Neural progenitor cell (in vitro differentiated cells): ENCODE measurements around the gene KCP. TPM values are rescaled to one million over a fixed set of nuclear protein-coding genes. Genes with fewer than 3 reads are reported as not detected.

ENCODE experiments used
- DNase-seq: peaks from one replicate; pipeline ENCODE4 v3.0.0-alpha.2; 2016; ENCODE audit warnings: low spot score
- H2AFZ ChIP-seq: fragments of 200-600 bp; sonication (generic); replicated peaks from 2 replicates; pipeline ENCODE4 v1.6.1; 2016; ENCODE audit warnings: antibody characterized with exemption
- H3F3A ChIP-seq: fragments of 200-600 bp; sonication (generic); 2 replicates; pipeline ENCODE4 v1.6.1; 2016; ENCODE audit warnings: antibody characterized with exemption, low read depth
- H3K27ac ChIP-seq: fragments of 200-600 bp; sonication (generic); 2 replicates; pipeline ENCODE4 v1.5.1; 2016; ENCODE audit warnings: mild to moderate bottlenecking
- H3K27me3 ChIP-seq: fragments of 200-600 bp; sonication (generic); 2 replicates; pipeline ENCODE4 v1.6.1; 2016; ENCODE audit warnings: mild to moderate bottlenecking, moderate library complexity
- H3K36me3 ChIP-seq: fragments of 200-600 bp; sonication (generic); 2 replicates; pipeline ENCODE4 v1.5.1; 2016
- H3K4me1 ChIP-seq: fragments of 200-600 bp; sonication (generic); 2 replicates; pipeline ENCODE4 v1.6.1; 2016; ENCODE audit warnings: mixed run types
- H3K4me2 ChIP-seq: fragments of 200-600 bp; sonication (generic); 2 replicates; pipeline ENCODE4 v1.6.1; 2016
- H3K4me3 ChIP-seq: fragments of 200-600 bp; sonication (generic); 2 replicates; pipeline ENCODE4 v1.5.1; 2016
- H3K79me2 ChIP-seq: fragments of 200-600 bp; sonication (generic); 2 replicates; pipeline ENCODE4 v1.6.1; 2016; ENCODE audit warnings: low read depth
- H3K9ac ChIP-seq: fragments of 200-600 bp; sonication (generic); 2 replicates; pipeline ENCODE4 v1.6.1; 2016
- H3K9me3 ChIP-seq: fragments of 200-600 bp; sonication (generic); 2 replicates; pipeline ENCODE4 v1.5.1; 2016; ENCODE audit warnings: low read depth
- H4K20me1 ChIP-seq: fragments of 200-600 bp; sonication (generic); 2 replicates; pipeline ENCODE4 v1.6.1; 2016; ENCODE audit warnings: low read depth
- H3K27ac Mint-ChIP-seq: 3 replicates; pipeline ENCODE4 v1.8.0; 2021; ENCODE audit warnings: mixed read lengths
- H3K27me3 Mint-ChIP-seq: 2 replicates; pipeline ENCODE4 v1.8.0; 2022; ENCODE audit warnings: low read depth, mild to moderate bottlenecking, inconsistent platforms, moderate library complexity, mixed read lengths; ENCODE audit not compliant: insufficient read depth
- H3K36me3 Mint-ChIP-seq: 3 replicates; pipeline ENCODE4 v1.8.0; 2021; ENCODE audit warnings: mixed read lengths
- H3K4me1 Mint-ChIP-seq: 3 replicates; pipeline ENCODE4 v1.8.0; 2021; ENCODE audit warnings: mixed read lengths
- H3K4me3 Mint-ChIP-seq: 3 replicates; pipeline ENCODE4 v1.8.0; 2021; ENCODE audit warnings: mild to moderate bottlenecking, moderate library complexity, mixed read lengths
- H3K9me3 Mint-ChIP-seq: 3 replicates; pipeline ENCODE4 v1.8.0; 2020; ENCODE audit warnings: mixed read lengths
- CTCF ChIP-seq: fragments of 200-600 bp; sonication (generic); IDR thresholded peaks from 2 replicates; pipeline ENCODE4 v1.5.1; 2017; ENCODE audit warnings: antibody characterized with exemption, mild to moderate bottlenecking
- EZH2 ChIP-seq: fragments of 200-600 bp; sonication (generic); IDR thresholded peaks from 2 replicates; pipeline ENCODE4 v1.6.1; 2017; ENCODE audit warnings: antibody characterized with exemption, mild to moderate bottlenecking, moderate library complexity
- EZH2phosphoT487 ChIP-seq: fragments of 200-600 bp; sonication (generic); IDR thresholded peaks from 2 replicates; pipeline ENCODE4 v1.6.1; 2017; ENCODE audit warnings: antibody characterized with exemption
- total RNA-seq: library from RNA; depleted of rRNA; stranded (reverse); fragments of >200 nt; gene quantifications from 2 replicates; pipeline ENCODE4 v1.2.3, GENCODE V29; 2015; ENCODE audit warnings: low replicate concordance

Gene KCP
- total RNA-seq, 1 donor from 2014 or later = 0.06 TPM

- Histone ChIP-seq H3K4me3 (no peak overlapping the region), H3K27ac (peak overlapping the region; percentile 18)
These were observed 82.4 kb downstream of the KCP start for GRCh38 chr7:128827971-128828711.

GRCh38 chr7:128827248-128827958 lies 83.1 kb downstream of the KCP start:
- Histone ChIP-seq H3K4me3 (no peak overlapping the region), H3K36me3 (no peaks in the 10 kb centered on the region), H3K4me1 (peaks cover 39% of the 10 kb centered on the region), H3K9me3 (no peaks in the 10 kb centered on the region), H4K20me1 (no peaks in the 10 kb centered on the region), H2AFZ (no peak overlapping the region), H3K27me3 (peaks cover 19% of the 10 kb centered on the region), H3K4me2 (peak overlapping the region; percentile 25), H3F3A (peaks cover 31% of the 10 kb centered on the region), H3K79me2 (no peaks in the 10 kb centered on the region), H3K27ac (peak overlapping the region; percentile 18), H3K9ac (no peak overlapping the region)
- peak overlapping the region; percentile 41 for H3K4me3 Mint-ChIP-seq
- H3K27me3 Mint-ChIP-seq = peaks cover 19% of the 10 kb centered on the region
- peaks cover 30% of the 10 kb centered on the region for H3K4me1 Mint-ChIP-seq
- peak overlapping the region; percentile 54 for H3K27ac Mint-ChIP-seq
- H3K9me3 Mint-ChIP-seq = no peaks in the 10 kb centered on the region
- DNase-seq = peak; percentile 43
- H3K36me3 Mint-ChIP-seq = no peaks in the 10 kb centered on the region
- TF ChIP-seq EZH2phosphoT487 = no peak

More at GRCh38 chr7:128827971-128828711, 82.4 kb downstream of the KCP start:
- Mint-ChIP-seq H3K9me3 (no peaks in the 10 kb centered on the region), H3K27ac (peak overlapping the region; percentile 65), H3K4me3 (peak overlapping the region; percentile 38), H3K27me3 (peaks cover 19% of the 10 kb centered on the region), H3K4me1 (peaks cover 37% of the 10 kb centered on the region), H3K36me3 (no peaks in the 10 kb centered on the region)
- TF ChIP-seq CTCF (no peak), EZH2phosphoT487 (no peak), EZH2 (no peak)
- H3K36me3 ChIP-seq = no peaks in the 10 kb centered on the region
- no peaks in the 10 kb centered on the region for H3K9me3 ChIP-seq
- no peak overlapping the region for H2AFZ ChIP-seq
- H3K4me2 ChIP-seq = peak overlapping the region; percentile 25
- no peaks in the 10 kb centered on the region for H3K79me2 ChIP-seq
- peaks cover 37% of the 10 kb centered on the region for H3F3A ChIP-seq
- peaks cover 47% of the 10 kb centered on the region for H3K4me1 ChIP-seq
- peak; percentile 20 for DNase-seq
- peaks cover 19% of the 10 kb centered on the region for H3K27me3 ChIP-seq
- no peak overlapping the region for H3K9ac ChIP-seq
- H4K20me1 ChIP-seq = no peaks in the 10 kb centered on the region

GRCh38 chr7:128826916-128827247 lies 83.6 kb downstream of the KCP start:
- Histone ChIP-seq H3K36me3 (no peaks in the 10 kb centered on the region), H3K4me3 (no peak overlapping the region), H3K4me1 (peaks cover 34% of the 10 kb centered on the region), H2AFZ (no peak overlapping the region), H3K9ac (no peak overlapping the region), H3K79me2 (no peaks in the 10 kb centered on the region), H3K27ac (no peak overlapping the region), H3K4me2 (no peak overlapping the region), H3K27me3 (peaks cover 19% of the 10 kb centered on the region), H3F3A (peaks cover 29% of the 10 kb centered on the region), H3K9me3 (no peaks in the 10 kb centered on the region), H4K20me1 (no peaks in the 10 kb centered on the region)
- TF ChIP-seq EZH2phosphoT487 (no peak), EZH2 (no peak), CTCF (no peak)
- no peaks in the 10 kb centered on the region for H3K9me3 Mint-ChIP-seq
- DNase-seq = no peak
- peak overlapping the region; percentile 54 for H3K27ac Mint-ChIP-seq
- no peaks in the 10 kb centered on the region for H3K36me3 Mint-ChIP-seq
- peaks cover 19% of the 10 kb centered on the region for H3K27me3 Mint-ChIP-seq
- peak overlapping the region; percentile 41 for H3K4me3 Mint-ChIP-seq
- H3K4me1 Mint-ChIP-seq = peaks cover 28% of the 10 kb centered on the region

Other genes with a start within 250 kb of the KCP start
- gene GARIN1A, start 238.4 kb downstream of the KCP start, total RNA-seq = 0.43 TPM in 1 of 2 replicates, not detected in the other
- 176 and 234 TPM in 2 replicates for gene CALU, start 171.3 kb downstream of the KCP start, total RNA-seq
- 0.46 TPM in 1 of 2 replicates, not detected in the other for gene OPN1SW, start 134.9 kb downstream of the KCP start, total RNA-seq
- gene CCDC136, start 118.7 kb downstream of the KCP start, total RNA-seq = 93.6 and 115 TPM in 2 replicates
- 6.7 and 23.7 TPM in 2 replicates for gene FLNC, start 80.3 kb downstream of the KCP start, total RNA-seq
- 61.4 and 81.8 TPM in 2 replicates for gene ATP6V1F, start 47.9 kb downstream of the KCP start, total RNA-seq
- 0.22 and 0.28 TPM in 2 replicates for gene IRF5, start 27.2 kb upstream of the KCP start, total RNA-seq
- gene TNPO3, start 144.4 kb upstream of the KCP start, total RNA-seq = 88.2 and 96.2 TPM in 2 replicates
- gene TSPAN33, start 234.0 kb upstream of the KCP start, total RNA-seq = 34.5 and 52.7 TPM in 2 replicates